Fibroblast of skin of scalp (primary cell): Measurements from ENCODE around the gene LRRC38.
"Not testable (repeated sequence)": the region's sequence is repeated elsewhere in the genome, so short reads cannot be mapped to it uniquely, and the experiment has no call there.

Experiments
- DNase-seq: peaks from one replicate; pipeline ENCODE4 v3.0.0-alpha.2; 2013

Gene LRRC38

DNA sequence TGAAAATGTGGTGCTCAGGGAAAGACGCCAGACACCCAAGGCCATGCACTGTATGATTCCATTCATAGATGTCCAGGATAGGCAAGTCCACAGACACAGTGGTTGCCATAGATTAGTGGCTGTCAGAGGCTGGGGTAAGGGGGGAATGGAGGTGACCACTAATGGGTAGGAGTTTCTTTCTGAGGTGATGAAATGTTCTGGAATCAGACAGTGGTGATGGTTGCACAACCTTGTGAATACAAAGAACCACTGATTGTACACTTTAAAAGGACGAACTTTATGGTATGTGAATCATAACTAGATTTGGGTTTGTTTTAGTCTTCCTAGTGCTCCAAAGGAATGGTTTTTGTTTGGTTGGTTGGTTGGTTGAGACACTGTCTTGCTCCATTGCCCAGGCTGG lies 51.8 kb downstream of the LRRC38 start:
- DNase-seq, result no peak

DNA sequence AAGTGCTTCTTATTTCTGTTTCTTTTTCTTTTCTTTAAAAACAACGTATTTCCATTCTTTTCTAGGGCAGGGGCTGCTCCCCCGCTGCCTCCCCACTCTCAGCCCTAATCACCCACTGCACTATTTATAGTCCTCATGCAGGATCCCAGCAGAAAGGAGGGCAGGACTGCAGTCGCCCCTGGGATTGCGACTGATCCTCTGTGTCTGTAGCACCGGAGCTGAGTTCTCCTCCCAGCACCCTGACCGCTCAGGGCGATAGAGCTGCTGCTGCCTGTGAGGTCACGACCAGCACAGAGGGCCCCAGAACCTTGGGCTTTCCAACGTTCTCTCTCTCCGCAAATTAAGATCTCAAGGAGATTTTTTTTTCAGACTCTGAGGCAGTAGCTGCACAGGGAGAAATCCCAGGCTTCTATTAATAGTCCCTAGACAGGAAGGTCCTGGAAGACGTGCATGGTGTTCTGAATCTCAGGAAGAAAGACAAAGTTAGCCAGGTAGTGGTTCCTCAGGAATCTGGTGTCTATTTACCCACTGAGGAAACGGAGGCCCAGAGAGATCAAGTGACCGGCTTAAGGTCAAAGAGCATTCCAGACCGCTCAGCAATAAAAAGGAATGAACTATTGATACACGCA lies 56.8 kb downstream of the LRRC38 start:
- no peak for DNase-seq

DNA sequence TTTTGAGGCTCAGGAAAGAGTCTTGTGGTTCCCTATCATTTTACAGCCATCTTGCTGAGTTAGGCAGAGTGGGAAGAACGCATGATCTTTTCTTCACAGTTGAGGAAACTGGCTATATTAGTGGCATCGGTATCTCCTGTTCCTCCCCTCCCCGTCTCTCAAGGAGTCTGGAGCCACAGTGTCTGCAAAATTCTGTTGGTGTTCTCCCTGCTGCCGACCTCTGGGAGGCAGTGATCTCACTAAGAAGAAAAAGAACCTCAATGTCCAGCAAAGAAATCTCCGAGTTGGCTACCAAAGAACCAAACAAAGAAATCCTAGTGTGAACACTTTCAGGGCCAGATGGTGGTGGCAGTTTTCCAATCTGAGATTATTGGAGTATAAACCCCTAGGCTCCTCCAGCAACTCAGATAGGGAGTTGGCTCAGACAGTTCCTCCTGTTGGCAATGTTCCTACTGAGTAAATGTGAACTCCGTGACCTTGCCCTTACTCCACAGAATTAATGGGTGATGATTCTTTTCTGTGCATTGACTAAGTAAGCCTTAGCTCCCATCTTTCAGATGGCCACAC lies 62.3 kb downstream of the LRRC38 start:
- DNase-seq, result no peak

DNA sequence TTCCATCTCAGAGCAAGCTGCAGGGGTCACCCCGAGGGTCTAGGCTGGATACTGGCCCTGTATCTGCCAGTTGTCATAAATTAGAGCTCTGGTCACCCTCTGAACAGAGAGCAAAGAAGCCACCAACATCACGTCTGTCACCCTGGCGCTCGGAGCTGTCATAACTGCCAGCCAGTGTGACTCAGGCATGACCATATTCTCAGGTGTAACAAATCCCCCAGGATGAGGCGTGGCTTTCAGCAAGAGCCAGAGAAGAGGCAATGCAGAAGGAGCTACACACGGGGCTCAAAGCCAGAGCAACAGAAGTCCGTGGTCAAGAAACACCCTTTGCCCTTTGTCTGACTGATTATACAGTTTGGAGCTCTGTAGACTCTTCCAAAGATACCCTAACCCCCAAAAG lies 63.6 kb downstream of the LRRC38 start:
- no peak for DNase-seq

DNA sequence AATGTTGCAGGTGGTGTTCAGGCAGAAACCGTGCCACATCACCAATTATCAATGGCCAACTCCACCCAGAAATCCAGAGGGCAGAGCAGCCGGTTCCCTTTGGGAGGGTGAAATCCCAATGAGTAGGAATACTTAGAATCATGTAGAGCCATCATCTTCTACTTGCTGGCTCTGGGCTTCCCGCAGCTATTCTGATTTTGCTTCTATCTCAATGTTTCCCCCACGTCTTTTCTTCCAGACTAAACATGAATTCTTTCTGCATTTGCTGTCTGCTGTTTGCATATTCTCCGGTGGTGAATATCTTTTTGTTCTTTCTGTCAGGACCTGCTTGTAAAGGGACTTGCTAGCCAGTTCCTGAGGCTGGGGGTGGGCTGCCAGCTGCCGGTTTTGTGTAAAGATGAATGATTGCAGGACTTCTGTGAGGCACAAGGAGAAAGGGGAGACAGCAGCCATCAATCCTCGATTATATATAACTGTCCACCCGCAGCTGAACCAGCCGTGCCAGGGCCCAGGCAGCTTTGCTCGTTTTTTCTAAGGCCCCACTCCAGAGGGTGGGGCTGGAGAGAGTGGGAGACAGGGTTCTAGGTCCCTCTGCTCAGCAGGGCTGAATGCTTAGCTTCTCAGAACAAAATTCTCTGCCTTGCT lies 70.3 kb downstream of the LRRC38 start:
- DNase-seq, result no peak

DNA sequence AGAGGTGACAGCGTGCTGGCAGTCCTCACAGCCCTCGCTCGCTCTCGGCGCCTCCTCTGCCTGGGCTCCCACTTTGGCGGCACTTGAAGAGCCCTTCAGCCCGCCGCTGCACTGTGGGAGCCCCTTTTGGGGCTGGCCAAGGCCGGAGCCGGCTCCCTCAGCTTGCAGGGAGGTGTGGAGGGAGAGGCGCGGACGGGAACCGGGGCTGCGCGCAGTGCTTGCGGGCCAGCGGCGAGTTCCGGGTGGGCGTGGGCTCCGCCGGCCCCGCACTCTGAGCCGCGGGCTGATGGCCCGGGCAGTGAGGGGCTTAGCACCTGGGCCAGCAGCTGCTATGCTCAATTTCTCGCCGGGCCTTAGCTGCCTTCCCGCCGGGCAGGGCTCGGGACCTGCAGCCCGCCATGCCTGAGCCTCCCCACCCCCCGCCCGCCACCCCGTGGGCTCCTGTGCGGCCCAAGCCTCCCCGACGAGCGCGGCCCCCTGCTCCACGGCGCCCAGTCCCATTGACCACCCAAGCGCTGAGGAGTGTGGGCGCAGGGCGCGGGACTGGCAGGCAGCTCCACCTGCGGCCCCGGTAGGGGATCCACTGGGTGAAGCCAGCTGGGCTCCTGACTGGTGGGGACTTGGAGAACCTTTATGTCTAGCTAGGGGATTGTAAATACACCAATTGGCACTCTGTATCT lies 74.6 kb downstream of the LRRC38 start:
- not testable (repeated sequence) for DNase-seq

DNA sequence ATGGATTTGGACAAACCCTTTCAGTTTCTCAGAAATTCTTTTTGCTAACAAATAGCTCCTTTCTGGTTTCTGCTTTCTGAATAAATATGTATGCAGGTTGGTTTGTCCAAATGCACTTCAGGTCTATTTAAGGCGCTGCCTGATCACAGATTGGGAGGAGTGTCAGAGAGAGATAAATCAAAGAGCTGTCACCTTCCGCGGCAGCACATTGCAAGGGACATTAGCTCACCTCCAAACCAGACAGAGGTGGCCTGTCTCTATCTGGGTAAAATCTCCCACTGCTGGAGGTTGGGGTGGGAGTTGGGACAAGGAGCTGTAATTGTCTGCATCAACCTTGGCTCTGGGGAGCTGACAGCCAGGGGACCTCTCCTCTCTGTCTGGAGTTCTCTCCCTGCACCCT lies 78.3 kb downstream of the LRRC38 start:
- no peak for DNase-seq

DNA sequence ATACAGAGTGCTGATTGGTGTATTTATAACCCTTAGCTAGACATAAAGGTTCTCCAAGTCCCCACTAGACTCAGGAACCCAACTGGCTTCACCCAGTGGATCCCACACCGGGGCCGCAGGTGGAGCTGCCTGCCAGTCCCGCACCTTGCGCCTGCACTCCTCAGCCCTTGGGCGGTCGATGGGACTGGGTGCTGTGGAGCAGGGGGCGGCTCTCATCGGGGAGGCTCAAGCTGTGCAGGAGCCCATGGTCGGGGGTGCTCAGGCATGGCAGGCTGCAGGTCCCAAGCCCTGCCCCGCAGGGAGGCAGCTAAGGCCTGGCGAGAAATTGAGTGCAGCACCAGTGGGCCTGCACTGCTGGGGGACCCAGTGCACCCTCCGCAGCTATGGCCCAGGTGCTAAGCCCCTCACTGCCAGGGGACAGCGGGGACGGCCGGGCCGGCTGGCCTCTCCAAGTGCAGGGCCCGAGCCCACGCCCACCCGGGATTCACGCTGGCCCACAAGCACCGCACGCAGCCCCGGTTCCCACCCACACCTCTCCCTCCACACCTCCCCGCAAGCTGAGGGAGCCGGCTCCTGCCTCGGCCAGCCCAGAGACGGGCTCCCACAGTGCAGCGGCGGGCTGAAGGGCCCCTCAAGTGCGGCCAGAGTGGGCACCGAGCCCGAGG lies 80.0 kb downstream of the LRRC38 start:
- not testable (repeated sequence) for DNase-seq

DNA sequence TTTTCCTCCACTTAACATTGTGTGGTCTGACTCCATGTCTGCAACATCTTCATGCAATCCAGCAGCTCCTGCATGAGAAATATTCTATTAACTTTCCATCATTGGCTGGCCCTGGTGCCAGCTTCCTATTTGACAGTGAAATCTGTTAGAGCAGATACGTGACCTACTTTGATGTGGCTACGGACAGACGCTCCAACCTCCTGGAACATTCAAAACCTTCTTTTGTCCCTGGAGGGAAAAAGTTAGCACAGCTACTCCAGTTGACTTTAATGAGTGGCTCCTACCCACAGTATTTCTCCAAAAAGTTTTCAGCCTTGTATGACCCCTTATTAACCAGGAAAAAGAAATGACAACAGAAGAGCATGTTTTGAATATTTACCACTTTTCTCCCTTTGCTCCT lies 81.6 kb downstream of the LRRC38 start:
- DNase-seq, result no peak

DNA sequence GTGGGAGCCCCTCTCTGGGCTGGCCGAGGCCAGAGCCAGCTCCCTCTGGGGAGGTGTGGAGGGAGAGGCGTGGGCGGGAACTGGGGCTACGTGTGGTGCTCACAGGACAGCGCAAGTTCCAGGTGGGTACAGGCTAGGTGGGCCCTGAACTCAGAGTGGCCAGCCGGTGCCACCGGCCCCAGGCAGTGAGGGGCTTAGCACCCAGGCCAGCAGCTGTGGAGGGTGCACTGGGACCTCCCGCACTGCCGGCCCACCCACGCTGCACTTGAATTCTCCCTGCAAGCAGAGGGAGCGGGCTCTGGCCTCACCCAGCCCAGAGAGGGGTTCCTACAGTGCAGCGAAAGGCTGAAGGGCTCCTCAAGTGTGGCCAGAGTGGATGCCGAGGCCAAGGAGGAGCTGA lies 83.3 kb downstream of the LRRC38 start:
- DNase-seq, result no peak
